Thymus (tissue), 11 donors: ENCODE data around the gene PXDN. TPM values are rescaled to one million over a fixed set of nuclear protein-coding genes. Genes with fewer than 3 reads are reported as not detected.

Source experiments
- DNase-seq, 9 donors: peaks; one replicate each; pipeline ENCODE4 v3.0.0-alpha.2; 2013; ENCODE audit warnings: low spot score in 9 of 9, low read depth in 6 of 9, missing footprints in 1 of 9
- H3K27ac ChIP-seq, 2 donors: one replicate each; pipeline ENCODE4 v1.5.1; 2013; ENCODE audit warnings: control low read depth in 1 of 2, low read depth in 1 of 2, low read length in 1 of 2, mild to moderate bottlenecking in 1 of 2, moderate library complexity in 1 of 2
- H3K27me3 ChIP-seq, 2 donors: one replicate each; pipeline ENCODE4 v1.5.1; 2013; ENCODE audit warnings: low read length in 1 of 2; ENCODE audit not compliant: control insufficient read depth in 2 of 2, insufficient read depth in 1 of 2
- H3K36me3 ChIP-seq, 2 donors: one replicate each; pipeline ENCODE4 v1.5.1; 2013; ENCODE audit warnings: low read length in 1 of 2, mild to moderate bottlenecking in 1 of 2, moderate library complexity in 1 of 2; ENCODE audit not compliant: control insufficient read depth in 2 of 2, insufficient read depth in 2 of 2
- H3K4me1 ChIP-seq, 2 donors: one replicate each; pipeline ENCODE4 v1.5.1; 2013; ENCODE audit warnings: low read length in 2 of 2; ENCODE audit not compliant: control insufficient read depth in 2 of 2, insufficient read depth in 2 of 2
- H3K4me3 ChIP-seq, 2 donors: one replicate each; pipeline ENCODE4 v1.5.1; 2013; ENCODE audit warnings: low read length in 2 of 2, control low read depth in 1 of 2, mild to moderate bottlenecking in 1 of 2
- H3K9me3 ChIP-seq, 2 donors: one replicate each; pipeline ENCODE4 v1.5.1; 2013; ENCODE audit warnings: low read length in 1 of 2, mild to moderate bottlenecking in 1 of 2; ENCODE audit not compliant: control insufficient read depth in 2 of 2, insufficient read depth in 1 of 2
- WGBS: extraction: QIAGEN DNeasy Blood & Tissue Kit; methylation state at CpG from one replicate; pipeline ENCODE4 v1.1.7; 2013; 5-methylcytosine and 5-hydroxymethylcytosine counted together
- polyA plus RNA-seq: library from polyadenylated mRNA; stranded (reverse); fragments of 200-250 nt; gene quantifications from one replicate; pipeline ENCODE4 v1.2.3, GENCODE V29; 2013
- total RNA-seq: library from RNA; stranded (reverse); fragments of 120-200 nt; gene quantifications from one replicate; pipeline ENCODE4 v1.2.4, GENCODE V29; 2013
- donor health status: healthy.

The PXDN gene
- total and polyA plus RNA-seq, 2 donors = 3.1 to 6.4 TPM

DNA sequence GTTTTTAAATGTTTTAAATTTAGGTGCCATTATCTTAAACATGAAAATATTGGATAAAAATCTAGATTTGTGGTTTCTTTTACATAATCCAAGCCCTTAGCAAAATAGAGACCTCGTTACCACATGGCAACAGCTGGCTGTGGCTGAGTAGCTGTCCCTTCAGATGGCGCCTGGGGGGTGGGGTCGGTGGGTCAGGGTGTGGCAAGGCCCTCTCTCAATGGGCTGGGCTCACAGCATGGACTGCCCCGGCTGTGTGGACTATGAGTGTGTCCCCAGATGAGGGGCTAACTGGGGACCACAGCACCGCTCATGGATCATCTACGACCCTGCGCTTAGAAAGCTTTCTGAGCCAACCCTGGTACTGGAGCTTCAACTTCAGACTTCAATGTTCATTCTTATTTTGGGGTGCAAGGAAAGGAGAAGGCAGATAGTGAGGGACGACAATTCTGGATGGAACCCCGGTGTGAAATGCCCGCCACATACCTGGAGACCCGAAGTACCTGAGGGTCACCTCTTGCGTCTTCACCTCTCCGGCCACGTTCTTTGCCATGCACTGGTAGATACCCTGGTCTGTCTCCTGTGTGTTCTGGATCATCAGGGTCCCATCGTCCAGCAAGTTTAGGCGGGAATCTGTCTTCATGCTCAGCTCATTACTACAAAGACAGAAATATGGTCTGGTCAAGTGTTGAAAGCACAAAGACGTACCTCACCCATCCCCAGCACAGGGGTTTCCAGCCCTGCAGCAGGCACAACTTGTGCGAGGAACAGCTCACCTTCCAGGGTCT is 71.0 kb downstream of the PXDN start:
- H3K36me3 ChIP-seq = no peaks in the 10 kb centered on the region
- H3K4me3 ChIP-seq = no peak overlapping the region
- no peaks in the 10 kb centered on the region for H3K27me3 ChIP-seq
- H3K4me1 ChIP-seq = no peaks in the 10 kb centered on the region
- no peaks in the 10 kb centered on the region for H3K9me3 ChIP-seq
- no peak overlapping the region for H3K27ac ChIP-seq
- no peak for DNase-seq
- 96% methylated on average over 18 of the region's 18 CpGs for WGBS

GRCh38 chr2:1672738-1673137 is 71.6 kb downstream of the PXDN start:
- H3K27me3 ChIP-seq = no peaks in the 10 kb centered on the region
- 79% methylated on average over 5 of the region's 5 CpGs for WGBS
- H3K27ac ChIP-seq = no peak overlapping the region
- no peaks in the 10 kb centered on the region for H3K36me3 ChIP-seq
- DNase-seq = no peak
- H3K4me1 ChIP-seq = no peaks in the 10 kb centered on the region
- H3K4me3 ChIP-seq = no peak overlapping the region
- no peaks in the 10 kb centered on the region for H3K9me3 ChIP-seq

DNA sequence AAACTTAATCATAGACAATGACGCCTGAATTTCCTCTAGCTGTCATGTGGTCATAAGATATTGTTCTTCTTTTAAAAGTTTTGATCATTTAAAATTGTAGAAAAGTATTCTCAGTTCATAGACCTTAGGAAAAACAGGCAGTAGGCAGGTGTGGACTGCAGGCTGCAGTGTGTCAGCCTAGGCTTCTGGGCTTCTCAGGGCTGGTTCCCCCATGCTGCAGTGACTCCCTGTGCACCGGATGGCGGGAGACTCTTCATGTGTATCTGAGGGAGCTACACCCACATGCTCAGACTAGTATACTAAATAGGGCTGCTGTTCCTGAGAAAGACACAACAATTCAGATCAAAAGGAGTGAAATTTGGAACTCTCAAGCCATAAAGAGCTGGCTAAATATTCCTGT is 72.4 kb downstream of the PXDN start:
- DNase-seq = no peak
- Histone ChIP-seq H3K4me3 (no peak overlapping the region), H3K4me1 (no peaks in the 10 kb centered on the region), H3K36me3 (no peaks in the 10 kb centered on the region), H3K9me3 (no peaks in the 10 kb centered on the region), H3K27me3 (no peaks in the 10 kb centered on the region), H3K27ac (no peak overlapping the region)
- WGBS = 94% methylated on average over 3 of the region's 3 CpGs

DNA sequence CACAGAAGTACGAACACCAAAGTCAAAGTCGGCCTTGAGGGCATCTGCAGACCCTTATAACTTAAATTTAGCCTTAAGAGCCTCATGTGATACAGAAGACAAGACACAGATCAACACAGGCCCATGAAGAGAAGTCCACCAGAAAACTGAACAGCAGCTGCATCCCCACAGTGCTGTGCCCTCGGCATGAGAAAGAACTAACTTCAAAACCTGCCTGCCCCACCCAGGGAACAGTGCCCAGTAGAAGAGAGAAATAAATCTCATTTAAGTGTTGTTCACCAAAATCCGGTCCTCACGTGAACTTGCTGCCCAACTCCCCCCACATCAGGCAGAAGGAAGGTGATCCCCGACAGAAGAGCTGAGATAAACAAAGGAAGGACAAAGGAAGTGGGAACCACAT is 73.7 kb downstream of the PXDN start:
- H3K27me3 ChIP-seq = no peaks in the 10 kb centered on the region
- WGBS = 92% methylated on average over 6 of the region's 6 CpGs
- no peaks in the 10 kb centered on the region for H3K9me3 ChIP-seq
- no peak overlapping the region for H3K4me3 ChIP-seq
- H3K36me3 ChIP-seq = no peaks in the 10 kb centered on the region
- no peak overlapping the region for H3K27ac ChIP-seq
- no peaks in the 10 kb centered on the region for H3K4me1 ChIP-seq
- no peak for DNase-seq

- no peak overlapping the region for H3K4me3 ChIP-seq
- no peaks in the 10 kb centered on the region for H3K4me1 ChIP-seq
- WGBS = 96% methylated on average over 29 of the region's 29 CpGs
- no peak for DNase-seq
- no peak overlapping the region for H3K27ac ChIP-seq
- no peaks in the 10 kb centered on the region for H3K27me3 ChIP-seq
- H3K9me3 ChIP-seq = no peaks in the 10 kb centered on the region
- no peaks in the 10 kb centered on the region for H3K36me3 ChIP-seq
Observed at GRCh38 chr2:1665761-1666505, 78.4 kb downstream of the PXDN start.

DNA sequence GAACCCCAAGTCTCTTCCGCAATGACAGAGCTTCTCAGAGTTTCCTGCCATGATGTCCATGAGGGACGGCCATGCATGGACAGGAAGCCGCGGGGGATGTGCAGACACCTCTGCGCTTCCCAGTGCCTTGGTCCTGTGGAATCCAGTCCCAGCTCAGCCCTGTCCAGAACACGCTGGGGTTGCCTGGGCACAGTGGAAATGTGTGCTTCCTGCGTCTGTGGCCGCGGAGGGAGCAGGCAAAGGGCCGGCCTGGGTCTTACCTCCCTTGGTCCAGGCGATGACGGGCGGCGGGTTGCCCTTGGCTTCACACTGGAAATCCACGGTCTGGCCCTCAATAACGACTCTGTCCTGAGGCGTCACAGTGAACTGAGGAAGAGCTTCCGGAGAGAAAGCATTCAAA is 79.6 kb downstream of the PXDN start:
- Histone ChIP-seq H3K9me3 (no peaks in the 10 kb centered on the region), H3K4me1 (no peaks in the 10 kb centered on the region), H3K27me3 (no peaks in the 10 kb centered on the region), H3K4me3 (no peak overlapping the region), H3K27ac (no peak overlapping the region), H3K36me3 (no peaks in the 10 kb centered on the region)
- 98% methylated on average over 18 of the region's 18 CpGs for WGBS
- no peak for DNase-seq

GRCh38 chr2:1664076-1664605 is 80.2 kb downstream of the PXDN start:
- Histone ChIP-seq H3K9me3 (no peaks in the 10 kb centered on the region), H3K27me3 (no peaks in the 10 kb centered on the region), H3K4me3 (no peak overlapping the region), H3K27ac (no peak overlapping the region), H3K36me3 (no peaks in the 10 kb centered on the region), H3K4me1 (no peaks in the 10 kb centered on the region)
- DNase-seq = no peak
- 95% methylated on average over 9 of the region's 9 CpGs for WGBS

DNA sequence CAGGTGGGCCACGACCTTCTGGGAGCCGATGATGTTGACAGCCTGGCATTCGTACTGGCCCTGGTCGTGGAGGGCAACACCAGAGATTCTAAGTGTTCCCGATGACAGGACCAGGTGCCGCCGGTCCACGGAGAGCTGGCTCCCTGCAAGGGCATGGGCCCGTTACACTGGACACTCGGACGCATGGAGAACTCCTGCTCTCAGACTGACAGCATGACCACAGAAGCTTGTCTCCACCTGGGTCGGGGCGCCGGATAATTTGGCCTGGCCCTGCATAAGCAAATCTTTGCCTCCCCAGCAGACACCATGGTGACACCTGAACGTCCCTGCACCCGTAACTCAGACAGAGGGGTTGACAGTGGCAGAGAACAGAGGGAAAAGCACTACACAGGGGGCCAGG is 80.7 kb downstream of the PXDN start:
- Histone ChIP-seq H3K27me3 (no peaks in the 10 kb centered on the region), H3K27ac (no peak overlapping the region), H3K4me1 (no peaks in the 10 kb centered on the region), H3K36me3 (no peaks in the 10 kb centered on the region), H3K4me3 (no peak overlapping the region), H3K9me3 (no peaks in the 10 kb centered on the region)
- DNase-seq = no peak
- 96% methylated on average over 16 of the region's 16 CpGs for WGBS

GRCh38 chr2:1662606-1663180 is 81.6 kb downstream of the PXDN start:
- WGBS = 97% methylated on average over 19 of the region's 19 CpGs
- H3K4me3 ChIP-seq = no peak overlapping the region
- no peak overlapping the region for H3K27ac ChIP-seq
- H3K36me3 ChIP-seq = no peaks in the 10 kb centered on the region
- H3K9me3 ChIP-seq = no peaks in the 10 kb centered on the region
- no peaks in the 10 kb centered on the region for H3K4me1 ChIP-seq
- no peaks in the 10 kb centered on the region for H3K27me3 ChIP-seq
- no peak for DNase-seq
